Epithelial cell of proximal tubule (primary cell): ENCODE measurements around the gene HOXB6. TPM values are rescaled to one million over a fixed set of nuclear protein-coding genes. Genes with fewer than 3 reads are reported as not detected.

Experiments
- DNase-seq: peaks from one replicate; pipeline ENCODE4 v3.0.0-alpha.2; 2011; ENCODE audit warnings: low read depth
- H3K4me3 ChIP-seq: 2 replicates; pipeline ENCODE4 v1.5.1; 2011; ENCODE audit warnings: low read depth, mild to moderate bottlenecking, low read length
- CTCF ChIP-seq: conservative IDR thresholded peaks from 2 replicates; pipeline ENCODE4 v1.5.1; 2012; ENCODE audit warnings: low read depth, mild to moderate bottlenecking, low read length
- total RNA-seq: library from RNA; depleted of rRNA; stranded (reverse); fragments of >200 nt; gene quantifications from 2 replicates; pipeline ENCODE4 v1.2.3, GENCODE V29; 2015

The HOXB6 gene
- total RNA-seq, 1 donor from 2014 or later = 55.6 TPM

DNA sequence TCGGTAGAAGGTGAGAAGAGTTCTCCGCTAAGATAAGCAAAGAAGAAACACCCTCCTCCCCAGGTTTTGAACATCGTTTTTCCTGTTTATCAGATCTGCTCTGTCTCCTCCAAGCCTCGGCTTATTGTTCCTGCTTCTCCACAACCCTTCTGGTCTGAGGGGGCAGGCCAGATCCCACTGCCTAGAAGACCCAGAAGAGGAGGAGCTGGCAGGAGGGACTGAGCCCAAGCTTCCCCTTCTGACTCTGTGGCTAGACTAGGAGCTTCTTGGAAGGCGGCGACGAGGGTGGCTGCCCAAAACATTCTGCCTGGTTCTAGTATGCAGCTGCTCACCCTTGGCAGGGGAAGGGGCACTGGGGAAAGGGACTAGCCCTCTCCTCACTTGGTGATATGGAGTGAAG lies 6.0 kb downstream of the HOXB6 start:
- no peak for DNase-seq
- peak overlapping the region; percentile 74 for H3K4me3 ChIP-seq
- TF ChIP-seq CTCF = no peak

GRCh38 chr17:48597778-48598631 lies 6.8 kb downstream of the HOXB6 start:
- peak overlapping the region; percentile 74 for H3K4me3 ChIP-seq

DNA sequence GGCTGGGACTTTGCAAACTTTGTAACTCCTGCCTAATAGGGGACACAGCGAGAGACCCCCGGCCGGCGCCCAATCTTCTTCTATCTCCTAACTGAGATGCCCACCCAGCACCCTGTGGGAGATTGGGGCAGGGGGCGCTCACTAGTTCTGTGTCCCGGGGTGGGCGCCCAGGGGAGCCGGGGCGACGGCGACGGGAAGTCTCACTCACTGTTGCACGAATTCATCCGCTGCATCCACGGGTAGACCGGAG lies 7.3 kb downstream of the HOXB6 start:
- H3K4me3 ChIP-seq = peak overlapping the region; percentile 74
- TF ChIP-seq CTCF = no peak
- no peak for DNase-seq

More at GRCh38 chr17:48597778-48598631, 6.8 kb downstream of the HOXB6 start:
- TF ChIP-seq CTCF = no peak
- no peak for DNase-seq

GRCh38 chr17:48596735-48597527 lies 7.9 kb downstream of the HOXB6 start:
- TF ChIP-seq CTCF = no peak
- H3K4me3 ChIP-seq = peak overlapping the region; percentile 74
- no peak for DNase-seq

DNA sequence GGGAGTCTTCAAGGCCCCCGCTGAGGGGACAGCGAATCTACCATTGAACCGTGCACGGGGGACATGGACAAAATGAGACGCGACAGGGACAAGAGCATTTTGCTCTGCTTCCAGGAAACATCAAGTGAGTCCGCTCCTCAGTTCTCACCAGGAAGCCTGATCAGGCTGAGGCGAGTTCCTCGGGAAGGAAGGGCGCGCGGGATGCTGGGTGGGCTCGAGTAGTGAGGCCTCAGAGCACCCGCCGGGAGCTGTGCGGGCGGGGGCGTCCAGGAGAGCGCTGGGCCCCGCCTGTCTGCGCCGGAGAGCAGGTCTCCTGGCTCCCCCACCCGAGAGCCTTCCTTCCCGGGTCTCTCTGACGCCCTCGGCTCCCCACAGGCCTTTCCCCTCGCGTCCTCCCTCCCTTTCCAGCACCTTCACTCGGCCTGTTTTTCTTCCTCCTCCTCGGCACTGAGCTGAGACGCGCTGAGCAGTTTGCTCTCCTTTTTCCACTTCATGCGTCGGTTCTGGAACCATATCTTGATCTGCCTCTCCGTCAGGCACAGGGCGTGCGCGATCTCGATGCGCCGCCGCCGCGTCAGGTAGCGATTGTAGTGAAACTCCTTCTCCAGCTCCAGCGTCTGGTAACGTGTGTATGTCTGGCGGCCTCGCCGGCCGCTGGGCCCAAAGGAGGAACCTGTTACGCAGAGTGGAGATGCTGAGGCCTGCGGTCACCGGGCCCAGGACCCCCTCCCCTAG lies 8.6 kb downstream of the HOXB6 start:
- DNase-seq = no peak
- TF ChIP-seq CTCF = no peak
- H3K4me3 ChIP-seq = peak overlapping the region; percentile 74

GRCh38 chr17:48595278-48595999 lies 9.3 kb downstream of the HOXB6 start:
- peak overlapping the region; percentile 74 for H3K4me3 ChIP-seq
- no peak for DNase-seq
- TF ChIP-seq CTCF = no peak
